GM23248 (cell line): ENCODE measurements around the gene DAPK1. TPM values are rescaled to one million over a fixed set of nuclear protein-coding genes. Genes with fewer than 3 reads are reported as not detected.

Source experiments
- DNase-seq: peaks from one replicate; pipeline ENCODE4 v3.0.0-alpha.2; 2015
- H2AFZ ChIP-seq: fragments of 200-600 bp; sonication (generic); 2 replicates; pipeline ENCODE4 v1.6.1; 2016; ENCODE audit warnings: antibody characterized with exemption
- H3F3A ChIP-seq: fragments of 200-600 bp; sonication (generic); 2 replicates; pipeline ENCODE4 v1.6.1; 2016; ENCODE audit warnings: mild to moderate bottlenecking, antibody characterized with exemption, mixed run types; ENCODE audit not compliant: insufficient read depth
- H3K27ac ChIP-seq: fragments of 200-600 bp; sonication (generic); 2 replicates; pipeline ENCODE4 v1.5.1; 2016; ENCODE audit warnings: mild to moderate bottlenecking
- H3K27me3 ChIP-seq: fragments of 200-600 bp; sonication (generic); replicated peaks from 2 replicates; pipeline ENCODE4 v1.6.1; 2016; ENCODE audit warnings: mild to moderate bottlenecking; ENCODE audit not compliant: insufficient read depth
- H3K36me3 ChIP-seq: fragments of 200-600 bp; sonication (generic); 2 replicates; pipeline ENCODE4 v1.6.1; 2016; ENCODE audit warnings: low read depth, mild to moderate bottlenecking
- H3K4me1 ChIP-seq: fragments of 200-600 bp; sonication (generic); 2 replicates; pipeline ENCODE4 v1.6.1; 2016; ENCODE audit warnings: mild to moderate bottlenecking; ENCODE audit not compliant: insufficient read depth
- H3K4me2 ChIP-seq: fragments of 200-600 bp; sonication (generic); one replicate; pipeline ENCODE4 v1.6.1; 2016; ENCODE audit warnings: mild to moderate bottlenecking; ENCODE audit not compliant: unreplicated experiment
- H3K4me3 ChIP-seq: fragments of 200-600 bp; sonication (generic); 2 replicates; pipeline ENCODE4 v1.5.1; 2016; ENCODE audit warnings: mild to moderate bottlenecking
- H3K79me2 ChIP-seq: fragments of 200-600 bp; sonication (generic); 2 replicates; pipeline ENCODE4 v1.6.1; 2016; ENCODE audit warnings: mild to moderate bottlenecking; ENCODE audit not compliant: insufficient read depth
- H3K9ac ChIP-seq: fragments of 200-600 bp; sonication (generic); 2 replicates; pipeline ENCODE4 v1.6.1; 2016; ENCODE audit warnings: mild to moderate bottlenecking
- H3K9me2 ChIP-seq: fragments of 200-600 bp; sonication (generic); 2 replicates; pipeline ENCODE4 v1.6.1; 2016; ENCODE audit warnings: mixed run types, mild to moderate bottlenecking, moderate library complexity; ENCODE audit not compliant: insufficient read depth
- H3K9me3 ChIP-seq: fragments of 200-600 bp; sonication (generic); one replicate; pipeline ENCODE4 v1.6.1; 2017; ENCODE audit warnings: low read depth
- H4K20me1 ChIP-seq: fragments of 200-600 bp; sonication (generic); 2 replicates; pipeline ENCODE4 v1.6.0; 2016; ENCODE audit not compliant: insufficient read depth
- EZH2 ChIP-seq: fragments of 200-600 bp; sonication (generic); IDR thresholded peaks from 2 replicates; pipeline ENCODE4 v1.6.1; 2018; ENCODE audit warnings: antibody characterized with exemption, mild to moderate bottlenecking; ENCODE audit not compliant: insufficient read depth, poor library complexity, severe bottlenecking
- EZH2phosphoT487 ChIP-seq: fragments of 200-600 bp; sonication (generic); IDR thresholded peaks from 2 replicates; pipeline ENCODE4 v1.6.1; 2018; ENCODE audit warnings: antibody characterized with exemption, moderate library complexity, mild to moderate bottlenecking, low read depth; ENCODE audit not compliant: insufficient read depth
- WGBS, 2 experiments: methylation state at CpG; one replicate each; pipeline ENCODE4 v1.1.6; 2015 to 2017; ENCODE audit warnings: low lambda C conversion rate in 2 of 2, low coverage in 1 of 2; ENCODE audit errors: missing lambda C conversion rate in 2 of 2; 5-methylcytosine and 5-hydroxymethylcytosine counted together
- in situ Hi-C: fragments of 300-500 bp; cut with MboI; formaldehyde crosslinking; loops from 2 replicates; pipeline ENCODE4 v1.15.0; 2020
- polyA plus RNA-seq: library from polyadenylated mRNA; unstranded; fragments of >200 nt; fragmentation: Nextera tagmentation; extraction: Ambion mirVana; gene quantifications from 2 replicates; pipeline ENCODE4 v1.2.1, GENCODE V29; 2016
- total RNA-seq: library from RNA; depleted of rRNA; stranded (reverse); fragments of >200 nt; shearing (Covaris generic); gene quantifications from 2 replicates; pipeline ENCODE4 v1.2.3, GENCODE V29; 2014

DAPK1 gene
- total and polyA plus RNA-seq, 2 experiments from 2014 or later: 1.6 to 1.9 TPM

GRCh38 chr9:87587864-87588263 is 90.2 kb downstream of the DAPK1 start:
- Histone ChIP-seq H3K27ac (no peak overlapping the region), H3K4me3 (no peak overlapping the region), H3K36me3 (no peaks in the 10 kb centered on the region), H3K9ac (no peak overlapping the region), H3K79me2 (no peaks in the 10 kb centered on the region), H3K9me3 (no peaks in the 10 kb centered on the region), H3K9me2 (no peaks in the 10 kb centered on the region), H3K4me2 (no peak overlapping the region), H2AFZ (no peak overlapping the region), H3K27me3 (no peaks in the 10 kb centered on the region; the same call in 1 of the 2 replicates), H3K4me1 (peaks cover 5% of the 10 kb centered on the region; the same call in 1 of the 2 replicates), H4K20me1 (no peaks in the 10 kb centered on the region), H3F3A (no peaks in the 10 kb centered on the region)
- 69 to 81% methylated on average over 2 of the region's 2 CpGs for WGBS, 2 experiments
- no peak for DNase-seq
- in situ Hi-C loops: no loop called here
- TF ChIP-seq EZH2phosphoT487: no peak

GRCh38 chr9:87588339-87588738 is 90.7 kb downstream of the DAPK1 start:
- no peak overlapping the region for H3K9ac ChIP-seq
- H3K4me3 ChIP-seq: no peak overlapping the region
- DNase-seq: no peak
- H3K79me2 ChIP-seq: no peaks in the 10 kb centered on the region
- no peaks in the 10 kb centered on the region for H3K36me3 ChIP-seq
- no peak overlapping the region for H3K4me2 ChIP-seq
- H3K27ac ChIP-seq: no peak overlapping the region
- H4K20me1 ChIP-seq: no peaks in the 10 kb centered on the region
- H3K9me2 ChIP-seq: no peaks in the 10 kb centered on the region
- TF ChIP-seq EZH2 (no peak), EZH2phosphoT487 (no peak)
- H3K4me1 ChIP-seq: peaks cover 8% of the 10 kb centered on the region; the same call in 1 of the 2 replicates
- H3K9me3 ChIP-seq: no peaks in the 10 kb centered on the region
- no peak overlapping the region for H2AFZ ChIP-seq
- in situ Hi-C loops: no loop called here
- no peaks in the 10 kb centered on the region for H3F3A ChIP-seq
- H3K27me3 ChIP-seq: no peaks in the 10 kb centered on the region

GRCh38 chr9:87590996-87591395 is 93.3 kb downstream of the DAPK1 start:
- Histone ChIP-seq H3K4me2 (no peak overlapping the region), H3K27me3 (no peaks in the 10 kb centered on the region), H3K4me1 (peaks cover 8% of the 10 kb centered on the region; the same call in 1 of the 2 replicates), H3K9ac (no peak overlapping the region), H4K20me1 (no peaks in the 10 kb centered on the region), H3K4me3 (no peak overlapping the region), H3K79me2 (no peaks in the 10 kb centered on the region), H3K27ac (no peak overlapping the region), H3K9me2 (no peaks in the 10 kb centered on the region), H3K36me3 (no peaks in the 10 kb centered on the region), H2AFZ (no peak overlapping the region), H3F3A (no peaks in the 10 kb centered on the region), H3K9me3 (no peaks in the 10 kb centered on the region)
- 84 to 92% methylated on average over 2 of the region's 2 CpGs for WGBS, 2 experiments
- in situ Hi-C loops: no loop called here
- DNase-seq: no peak
- TF ChIP-seq EZH2 (no peak), EZH2phosphoT487 (no peak)

GRCh38 chr9:87592554-87593358 is 95.1 kb downstream of the DAPK1 start:
- 11 to 14% methylated on average over 15 of the region's 15 CpGs for WGBS, 2 experiments
- no peak for TF ChIP-seq EZH2phosphoT487
- Histone ChIP-seq H3K9me2 (no peaks in the 10 kb centered on the region), H3K4me2 (peak overlapping the region; percentile 17), H2AFZ (peak overlapping the region; percentile 40), H3K27ac (no peak overlapping the region), H3K27me3 (no peaks in the 10 kb centered on the region), H3K9me3 (no peaks in the 10 kb centered on the region), H4K20me1 (no peaks in the 10 kb centered on the region), H3K4me3 (peak overlapping the region; percentile 35), H3K36me3 (no peaks in the 10 kb centered on the region), H3K4me1 (peaks cover 8% of the 10 kb centered on the region; the same call in 1 of the 2 replicates), H3K9ac (no peak overlapping the region), H3K79me2 (no peaks in the 10 kb centered on the region), H3F3A (no peaks in the 10 kb centered on the region)
- DNase-seq: peak; percentile 86
- in situ Hi-C loops: no loop called here
